Spleen (tissue), 7 donors: ENCODE data around the gene RRM1.

ENCODE experiments used
- POLR2A ChIP-seq, 3 donors: fragments of 450-650 bp; IDR thresholded peaks; one replicate each; pipeline ENCODE4 v1.5.1; 2017; ENCODE audit warnings: antibody characterized with exemption in 3 of 3, mild to moderate bottlenecking in 1 of 3
- POLR2AphosphoS5 ChIP-seq, 3 donors: sonication (generic); formaldehyde crosslinking; IDR thresholded peaks; one replicate each; pipeline ENCODE4 v1.5.1; 2017; ENCODE audit warnings: antibody characterized with exemption in 3 of 3
- TF ChIP-seq, protein P1 (sequence below), 11 experiments: fragments of 200-600 bp in 7 of 11; fragments of 450-650 bp in 4 of 11; sonication (generic) in 4 of 11; IDR thresholded peaks in 8 of 11; conservative IDR thresholded peaks in 3 of 11; 1 replicate in 7 of 11; 2 replicates in 4 of 11; pipeline versions ENCODE4 v1.4.0 to v1.8.0; 2016 to 2021; ENCODE audit warnings: antibody characterized with exemption in 11 of 11, inconsistent platforms in 4 of 11, mild to moderate bottlenecking in 1 of 11
- donor health status: DM: no; HTN: no; CAD: no; lungs with moderate emphysema.
- donor health status: DM: no; HTN: no; CAD: no.
- donor health status: DM: no; HTN: no; CAD: no.

DNA sequence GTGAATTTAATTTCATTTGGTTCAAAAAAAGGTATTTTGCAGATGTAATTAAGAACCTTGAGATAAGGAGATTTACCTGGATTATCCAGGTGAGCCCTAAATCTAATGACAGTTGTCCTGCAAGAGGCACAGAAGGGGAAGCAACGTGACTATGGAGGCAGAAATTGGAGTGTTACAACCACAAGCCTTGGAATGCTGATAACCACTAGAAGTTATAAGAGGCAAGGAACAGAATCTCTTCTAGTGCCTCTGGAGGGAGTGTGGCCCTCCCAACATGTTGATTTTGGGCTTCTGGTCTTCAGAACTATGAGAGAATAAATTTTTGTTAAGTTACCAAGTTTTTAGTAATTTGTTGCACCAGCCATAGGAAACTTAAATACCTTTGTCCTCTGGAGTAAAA is 32.8 kb downstream of the RRM1 start:
- TF ChIP-seq, protein P1, sequence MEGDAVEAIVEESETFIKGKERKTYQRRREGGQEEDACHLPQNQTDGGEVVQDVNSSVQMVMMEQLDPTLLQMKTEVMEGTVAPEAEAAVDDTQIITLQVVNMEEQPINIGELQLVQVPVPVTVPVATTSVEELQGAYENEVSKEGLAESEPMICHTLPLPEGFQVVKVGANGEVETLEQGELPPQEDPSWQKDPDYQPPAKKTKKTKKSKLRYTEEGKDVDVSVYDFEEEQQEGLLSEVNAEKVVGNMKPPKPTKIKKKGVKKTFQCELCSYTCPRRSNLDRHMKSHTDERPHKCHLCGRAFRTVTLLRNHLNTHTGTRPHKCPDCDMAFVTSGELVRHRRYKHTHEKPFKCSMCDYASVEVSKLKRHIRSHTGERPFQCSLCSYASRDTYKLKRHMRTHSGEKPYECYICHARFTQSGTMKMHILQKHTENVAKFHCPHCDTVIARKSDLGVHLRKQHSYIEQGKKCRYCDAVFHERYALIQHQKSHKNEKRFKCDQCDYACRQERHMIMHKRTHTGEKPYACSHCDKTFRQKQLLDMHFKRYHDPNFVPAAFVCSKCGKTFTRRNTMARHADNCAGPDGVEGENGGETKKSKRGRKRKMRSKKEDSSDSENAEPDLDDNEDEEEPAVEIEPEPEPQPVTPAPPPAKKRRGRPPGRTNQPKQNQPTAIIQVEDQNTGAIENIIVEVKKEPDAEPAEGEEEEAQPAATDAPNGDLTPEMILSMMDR (IDR thresholded peaks at IDR 0.05 in 8 of 11, conservative IDR thresholded peaks at IDR 0.05 in 3 of 11), result no peak
- TF ChIP-seq POLR2A (IDR thresholded peaks at IDR 0.05) (no peak), POLR2AphosphoS5 (IDR thresholded peaks at IDR 0.05) (no peak)
